Gastrocnemius medialis (tissue), 4 donors: ENCODE measurements around the gene PPP1R11. TPM values are rescaled to one million over a fixed set of nuclear protein-coding genes. Genes with fewer than 3 reads are reported as not detected.
A peak's percentile ranks its signal among the peaks of the same experiment; 100 is the strongest.

Experiments
- ATAC-seq, 2 donors: fragments of 150-250 bp; one replicate each; pipeline ENCODE4 v1.9.1; 2016
- DNase-seq, 2 donors: peaks; one replicate each; pipeline ENCODE4 v3.0.0-alpha.2; 2019
- H3K27ac ChIP-seq, 4 donors: fragments of 200-600 bp; sonication (generic); 1 replicate in 1 of 4; 2 replicates in 3 of 4; pipeline ENCODE4 v1.5.1; 2016 to 2018; ENCODE audit warnings: mild to moderate bottlenecking in 2 of 4, moderate library complexity in 1 of 4
- H3K27me3 ChIP-seq, 3 donors: fragments of 200-600 bp; sonication (generic) in 2 of 3; 1 replicate in 1 of 3; 2 replicates in 2 of 3; pipeline versions ENCODE4 v1.5.1 to v1.6.0; 2016 to 2019; ENCODE audit warnings: mild to moderate bottlenecking in 1 of 3, moderate library complexity in 1 of 3
- H3K36me3 ChIP-seq, 2 donors: fragments of 200-600 bp; sonication (generic) in 1 of 2; one replicate each; pipeline ENCODE4 v1.5.1; 2017 to 2018
- H3K4me1 ChIP-seq, 2 donors: fragments of 200-600 bp; sonication (generic) in 1 of 2; one replicate each; pipeline ENCODE4 v1.5.1; 2016 to 2017; ENCODE audit warnings: mild to moderate bottlenecking in 2 of 2
- H3K4me3 ChIP-seq, 4 donors: fragments of 200-600 bp; sonication (generic) in 3 of 4; 1 replicate in 1 of 4; 2 replicates in 3 of 4; pipeline ENCODE4 v1.5.1; 2016 to 2019; ENCODE audit warnings: mild to moderate bottlenecking in 2 of 4
- H3K9me3 ChIP-seq, 3 donors: fragments of 200-600 bp; sonication (generic) in 2 of 3; 1 replicate in 1 of 3; 2 replicates in 2 of 3; pipeline ENCODE4 v1.5.1; 2016 to 2019
- CTCF ChIP-seq, 5 experiments: fragments of 450-650 bp in 3 of 5; fragments of 200-600 bp in 2 of 5; sonication (generic) in 2 of 5; IDR thresholded peaks in 4 of 5; conservative IDR thresholded peaks in 1 of 5; 1 replicate in 4 of 5; 2 replicates in 1 of 5; pipeline ENCODE4 v1.5.1; 2016 to 2019; ENCODE audit warnings: antibody characterized with exemption in 5 of 5, mild to moderate bottlenecking in 3 of 5, moderate library complexity in 3 of 5
- POLR2A ChIP-seq, 2 donors: fragments of 450-650 bp; IDR thresholded peaks; one replicate each; pipeline ENCODE4 v1.6.1; 2017; ENCODE audit warnings: antibody characterized with exemption in 2 of 2, mild to moderate bottlenecking in 2 of 2, moderate library complexity in 2 of 2
- in situ Hi-C, 4 donors: fragments of 200-750 bp; cut with MboI; loops; one replicate each; pipeline versions ENCODE4 v1.15.0 to v1.8.0; 2017; ENCODE audit warnings: low sequenced_read_pairs in 4 of 4
- intact Hi-C: fragments of 100-400 bp; cut with DNase I; formaldehyde crosslinking; loops from one replicate; pipeline ENCODE4 v1.15.1; 2023; ENCODE audit warnings: low total_unique reads
- total RNA-seq, 4 donors: library from RNA; depleted of rRNA; stranded (reverse); fragments of >200 nt; gene quantifications; one replicate each; pipeline versions ENCODE4 v1.1.0 to v1.2.3, GENCODE V29; 2016

PPP1R11 gene
- total RNA-seq, 4 donors from 2014 or later: 34.0 to 72.4 (median 49.9) TPM

DNA sequence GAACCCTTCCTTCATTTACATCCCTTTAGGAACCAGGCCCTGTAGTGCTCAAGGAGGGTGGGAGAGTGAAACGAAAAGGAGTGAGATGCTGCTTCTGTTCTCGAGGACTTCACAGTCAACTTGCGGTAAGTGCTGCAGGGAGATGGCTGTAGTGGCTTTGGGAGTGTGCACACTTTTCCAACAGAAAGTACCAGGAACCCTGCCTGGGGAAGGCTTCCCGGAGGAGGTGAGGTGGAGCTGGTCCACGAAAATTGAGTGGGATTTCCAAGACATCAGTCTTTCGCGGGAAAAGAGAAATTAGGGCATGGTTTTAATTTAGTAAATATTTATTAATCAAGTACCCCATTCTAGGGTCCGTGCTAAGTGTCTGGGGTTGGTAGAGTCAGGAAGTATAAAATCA is 33.2 kb downstream of the PPP1R11 start:
- DNase-seq (no peak), ATAC-seq (no peak)
- in situ Hi-C loops: no loop called here
- Histone ChIP-seq H3K36me3 (no peaks in the 10 kb centered on the region), H3K9me3 (no peaks in the 10 kb centered on the region), H3K4me1 (peaks cover 17 to 26% of the 10 kb centered on the region in 2 donors), H3K27ac (peak overlapping the region in 1 of 4 donors; percentile 12), H3K27me3 (peaks cover 37 to 55% (median 38%) of the 10 kb centered on the region in 3 donors), H3K4me3 (peak overlapping the region in 2 of 4 donors; percentile 58)
- intact Hi-C loops: loop anchor here (5.0 kb wide), 1 partner anchor 157 kb away; no protein-coding TSS in a partner anchor
- no peak for TF ChIP-seq POLR2A (IDR thresholded peaks at IDR 0.05)
- TF ChIP-seq CTCF (IDR thresholded peaks at IDR 0.05 in 4 of 5, conservative IDR thresholded peaks at IDR 0.05 in 1 of 5): no peak

GRCh38 chr6:30100585-30101443 is 33.8 kb downstream of the PPP1R11 start:
- intact Hi-C loops (loop anchor here (5.0 kb wide), 1 partner anchor 156 kb away; no protein-coding TSS in a partner anchor), in situ Hi-C loops (no loop called here)
- DNase-seq: no peak
- Histone ChIP-seq H3K27me3 (peaks cover 35 to 51% (median 37%) of the 10 kb centered on the region in 3 donors), H3K4me3 (peak overlapping the region; percentile 50 to 60 (median 58)), H3K36me3 (no peaks in the 10 kb centered on the region), H3K27ac (peak overlapping the region in 2 of 4 donors; percentile 12 to 21), H3K4me1 (peaks cover 17 to 26% of the 10 kb centered on the region in 2 donors), H3K9me3 (no peaks in the 10 kb centered on the region)
- TF ChIP-seq POLR2A (IDR thresholded peaks at IDR 0.05) (no peak), CTCF (IDR thresholded peaks at IDR 0.05 in 4 of 5, conservative IDR thresholded peaks at IDR 0.05 in 1 of 5) (no peak)
- ATAC-seq: no peak

- Histone ChIP-seq H3K36me3 (no peaks in the 10 kb centered on the region), H3K9me3 (no peaks in the 10 kb centered on the region), H3K4me3 (peak overlapping the region; percentile 50 to 60 (median 58)), H3K27ac (peak overlapping the region; percentile 72 to 77 (median 74)), H3K27me3 (peaks cover 35 to 49% (median 37%) of the 10 kb centered on the region in 3 donors), H3K4me1 (peaks cover 17 to 26% of the 10 kb centered on the region in 2 donors)
- ATAC-seq (peak; percentile 81 to 84), DNase-seq (peak; percentile 83 to 85)
- in situ Hi-C loops (no loop called here), intact Hi-C loops (loop anchor here (1.0 to 5.0 kb wide), 4 partner anchors 34 to 243 kb away; partner anchors contain the start of genes PPP1R11, RPP21 and TRIM26)
- peak in 2 of 5 experiments; percentile 12 to 13 for TF ChIP-seq CTCF (IDR thresholded peaks at IDR 0.05 in 4 of 5, conservative IDR thresholded peaks at IDR 0.05 in 1 of 5)
- TF ChIP-seq POLR2A (IDR thresholded peaks at IDR 0.05): peak; percentile 52 to 72
Measured at GRCh38 chr6:30101444-30102413, 34.7 kb downstream of the PPP1R11 start.

DNA sequence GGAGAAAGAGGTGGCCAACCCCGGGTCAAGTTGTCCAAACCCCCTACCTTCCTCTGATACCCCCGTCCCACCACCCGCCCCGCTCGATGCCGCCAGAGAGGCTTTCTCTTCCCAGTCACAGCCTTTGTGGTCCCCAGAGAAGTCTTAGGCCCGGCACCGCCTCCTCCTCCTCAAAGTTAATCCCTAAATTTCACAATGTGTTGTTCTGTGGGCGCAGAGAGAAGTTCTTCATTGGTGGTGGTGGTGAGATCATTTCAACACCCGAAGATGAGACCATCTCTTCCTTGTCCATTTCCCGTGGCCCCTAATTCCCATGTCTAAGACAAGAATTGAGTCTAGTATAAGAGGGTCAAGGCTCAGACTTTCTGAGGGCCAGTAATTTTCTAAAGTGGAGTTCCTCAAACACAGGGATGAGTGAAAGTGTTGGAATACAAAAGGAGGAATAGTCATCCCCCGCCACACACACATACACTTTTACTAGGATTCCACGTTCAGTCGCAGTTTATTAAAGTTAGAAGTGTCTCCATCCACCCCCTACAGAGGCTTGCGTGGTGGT is 35.5 kb downstream of the PPP1R11 start:
- TF ChIP-seq CTCF (IDR thresholded peaks at IDR 0.05 in 4 of 5, conservative IDR thresholded peaks at IDR 0.05 in 1 of 5) (no peak), POLR2A (IDR thresholded peaks at IDR 0.05) (no peak)
- intact Hi-C loops (loop anchor here (1.0 to 5.0 kb wide), 4 partner anchors 35 to 242 kb away; partner anchors contain the start of genes PPP1R11, RPP21 and TRIM26), in situ Hi-C loops (no loop called here)
- DNase-seq (peak in 1 of 2 donors; percentile 58), ATAC-seq (peak; percentile 54 to 58)
- H3K36me3 ChIP-seq: no peaks in the 10 kb centered on the region
- H3K4me1 ChIP-seq: peaks cover 17 to 26% of the 10 kb centered on the region in 2 donors
- H3K27me3 ChIP-seq: peaks cover 30 to 43% (median 36%) of the 10 kb centered on the region in 3 donors
- H3K4me3 ChIP-seq: peak overlapping the region; percentile 58 to 60 (median 58)
- H3K27ac ChIP-seq: peak overlapping the region; percentile 72 to 77 (median 74)
- no peaks in the 10 kb centered on the region for H3K9me3 ChIP-seq
